GM10847 (cell line): ENCODE data around the gene HDC.

Source experiments
- POLR2A ChIP-seq: IDR thresholded peaks from 2 replicates; pipeline ENCODE4 v1.6.1; 2011; ENCODE audit not compliant: insufficient read length; ENCODE audit errors: extremely low read depth

HDC gene

DNA sequence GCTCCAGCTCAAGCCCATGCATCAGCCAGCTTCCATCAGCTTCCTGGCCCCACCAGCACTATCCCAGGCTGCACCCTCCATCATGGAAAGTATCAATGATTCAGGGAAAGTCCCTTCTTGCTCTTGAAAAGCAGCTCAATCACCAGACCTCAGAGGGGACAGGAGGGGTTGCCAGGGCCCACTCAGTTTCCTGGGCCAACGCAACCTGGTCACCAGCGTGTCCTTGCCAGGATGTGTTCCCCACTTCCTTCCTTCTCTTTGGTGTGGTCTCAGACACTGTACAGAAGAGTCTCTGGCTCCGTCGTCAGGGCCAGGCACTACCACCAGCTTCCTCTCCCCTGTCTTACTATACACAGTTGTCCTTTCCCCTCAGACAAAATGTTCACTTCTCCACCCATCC is 3.0 kb downstream of the HDC start:
- no peak for TF ChIP-seq POLR2A

DNA sequence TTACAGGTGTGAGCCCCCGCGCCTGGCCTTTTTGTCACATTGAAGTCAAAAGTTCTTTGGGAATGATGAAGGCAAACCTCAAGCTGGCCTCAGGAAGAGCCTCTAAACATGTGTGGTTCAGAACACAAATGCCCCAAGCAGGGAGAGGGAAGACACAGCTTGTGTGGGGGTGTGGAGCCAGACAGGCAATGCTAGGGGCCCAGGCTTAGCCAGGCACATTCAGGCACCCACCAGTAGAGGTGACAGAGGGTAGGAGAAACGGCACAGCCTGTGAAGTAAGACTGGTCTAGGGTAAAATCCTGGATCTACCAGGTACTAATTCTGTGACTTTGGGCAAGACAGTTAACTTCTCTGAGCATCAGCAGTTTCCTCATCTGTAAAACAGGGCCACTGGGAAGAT is 3.5 kb downstream of the HDC start:
- no peak for TF ChIP-seq POLR2A

DNA sequence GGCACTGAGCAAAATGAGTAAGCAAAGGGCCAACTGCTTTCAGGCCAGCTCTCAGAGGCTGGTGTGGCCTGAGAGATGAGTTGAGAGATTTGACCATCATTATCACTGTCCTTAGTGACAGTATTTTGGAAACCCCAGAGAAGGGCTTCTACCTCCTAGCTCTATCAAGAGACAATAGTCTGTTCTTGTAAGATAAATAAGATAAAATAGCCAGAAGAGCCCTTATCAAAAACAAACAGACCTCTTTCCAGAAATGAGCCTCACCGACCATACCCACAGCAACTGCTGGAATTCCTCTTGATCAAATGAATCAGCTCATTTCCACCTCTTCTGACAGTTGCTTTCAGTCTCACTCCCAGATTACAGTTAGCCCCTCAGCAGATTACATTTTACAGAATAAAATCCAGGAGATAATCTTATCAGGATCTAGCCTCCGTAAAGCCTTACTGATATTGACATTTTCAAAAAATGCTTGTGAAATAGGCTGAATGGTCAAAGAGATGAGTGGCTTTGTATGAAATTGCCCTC is 4.5 kb downstream of the HDC start:
- no peak for TF ChIP-seq POLR2A

DNA sequence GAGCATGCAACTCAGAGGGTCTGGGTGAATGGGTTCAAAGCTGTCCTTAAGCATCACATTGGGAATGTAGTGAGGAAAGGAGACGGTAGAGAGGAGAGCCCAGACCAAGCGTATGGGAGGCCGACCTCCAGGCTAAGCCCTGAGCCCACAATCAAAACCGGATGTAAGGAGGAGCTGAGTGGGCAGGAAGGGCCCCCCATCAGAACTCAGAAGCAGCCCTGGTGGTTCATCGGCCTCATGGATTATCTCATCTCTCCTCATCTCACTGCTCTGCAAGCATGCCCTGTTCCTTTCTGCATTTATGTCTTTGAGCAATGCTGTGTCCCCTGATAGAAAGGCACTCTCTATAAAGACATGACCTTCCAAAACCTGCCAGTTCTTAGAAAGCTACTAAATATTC is 6.2 kb downstream of the HDC start:
- no peak for TF ChIP-seq POLR2A

DNA sequence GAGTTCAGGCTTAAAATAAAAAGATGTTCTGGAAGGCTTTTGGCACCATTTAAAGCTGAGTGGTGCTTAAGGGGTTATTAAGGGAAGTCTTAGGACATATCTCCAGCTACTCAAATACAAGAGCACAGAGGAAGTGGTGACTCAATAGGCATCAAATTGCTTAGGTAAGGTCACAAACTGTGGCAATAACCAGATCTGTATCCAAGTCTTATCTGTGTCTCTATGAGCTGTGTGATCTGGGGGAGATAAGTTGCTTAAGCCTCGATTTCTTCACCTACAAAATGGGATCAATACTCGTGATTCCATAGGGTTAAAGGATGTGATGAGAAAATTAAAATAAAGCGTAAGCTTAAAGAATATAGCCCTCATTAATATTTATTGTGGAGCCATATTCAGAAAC is 7.6 kb downstream of the HDC start:
- no peak for TF ChIP-seq POLR2A

DNA sequence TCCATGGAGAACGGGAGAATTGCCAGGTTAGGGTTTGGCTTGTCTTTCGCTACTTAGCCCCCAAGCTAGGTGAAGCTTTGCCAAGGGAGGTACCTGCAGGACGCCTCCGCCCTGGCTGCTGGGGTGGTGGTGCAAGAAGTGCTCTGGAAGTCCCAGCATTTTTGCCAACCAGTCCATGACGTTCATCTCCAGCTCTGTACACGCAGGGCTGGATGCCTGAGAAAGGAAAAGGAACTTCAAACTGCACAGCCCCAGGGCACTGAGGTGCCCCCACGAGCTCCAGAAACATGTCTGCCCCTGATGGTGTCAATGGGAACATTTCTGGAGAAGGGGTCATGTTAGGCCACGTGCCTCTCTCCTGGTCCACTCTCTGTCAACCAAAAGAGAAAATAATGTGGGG is 8.2 kb downstream of the HDC start:
- no peak for TF ChIP-seq POLR2A

DNA sequence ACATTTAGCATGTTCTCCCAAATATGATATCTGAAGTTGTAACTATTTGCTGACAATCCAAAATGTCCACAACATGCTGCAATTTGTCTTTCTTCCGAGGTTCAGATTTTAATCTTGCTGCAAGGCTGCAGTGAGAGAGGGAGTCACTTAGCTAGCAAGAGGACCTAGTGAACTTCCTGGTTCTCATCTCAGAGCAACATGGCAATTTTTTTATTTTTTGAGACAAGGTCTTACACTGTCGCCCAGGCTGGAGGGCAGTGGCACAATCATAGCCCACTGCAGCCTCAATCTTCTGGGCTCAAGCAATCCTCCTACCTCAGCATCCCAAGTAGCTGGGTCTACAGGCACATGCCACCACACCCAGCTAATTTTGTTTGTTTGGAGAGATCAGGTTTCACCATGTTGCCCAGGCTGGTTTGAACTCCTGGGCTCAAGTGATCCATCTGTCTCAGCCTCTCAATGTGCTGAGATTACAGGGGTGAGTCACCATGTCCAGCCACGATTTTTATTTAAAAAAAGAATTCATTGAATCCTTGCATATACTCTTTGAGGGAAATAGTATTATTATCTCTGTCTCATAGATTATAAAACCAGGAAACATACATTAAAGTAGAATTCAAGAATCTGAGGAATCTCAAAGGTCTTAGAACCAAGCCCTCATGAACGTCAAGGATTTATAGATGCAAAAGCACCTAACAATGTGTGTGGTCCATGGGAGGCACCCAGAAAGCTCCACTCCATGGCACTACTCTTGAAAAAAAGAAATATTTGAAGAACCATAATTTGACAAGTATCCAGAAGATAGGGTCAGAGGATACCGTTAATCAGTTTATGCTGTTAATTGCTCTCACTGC is 9.1 kb downstream of the HDC start:
- no peak for TF ChIP-seq POLR2A

DNA sequence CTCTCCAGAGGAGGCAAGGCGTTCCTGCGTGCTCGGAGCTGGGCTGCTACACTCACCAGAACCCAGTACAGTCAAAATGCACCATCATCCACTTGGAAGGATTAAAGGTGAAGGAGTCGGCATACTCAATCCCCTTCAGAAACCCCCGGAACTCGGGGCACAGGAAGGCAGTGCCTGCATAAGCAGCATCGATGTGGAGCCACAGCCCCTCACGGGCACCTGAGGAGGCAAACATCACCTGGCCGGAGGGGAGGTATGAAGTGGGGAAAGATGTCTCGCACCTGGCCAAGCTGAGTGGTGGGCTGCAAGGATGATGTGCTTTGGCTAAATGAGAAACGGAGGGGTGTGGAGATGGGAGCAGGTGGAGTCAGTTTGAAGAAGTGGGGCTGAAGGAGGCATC is 13.0 kb downstream of the HDC start:
- no peak for TF ChIP-seq POLR2A

DNA sequence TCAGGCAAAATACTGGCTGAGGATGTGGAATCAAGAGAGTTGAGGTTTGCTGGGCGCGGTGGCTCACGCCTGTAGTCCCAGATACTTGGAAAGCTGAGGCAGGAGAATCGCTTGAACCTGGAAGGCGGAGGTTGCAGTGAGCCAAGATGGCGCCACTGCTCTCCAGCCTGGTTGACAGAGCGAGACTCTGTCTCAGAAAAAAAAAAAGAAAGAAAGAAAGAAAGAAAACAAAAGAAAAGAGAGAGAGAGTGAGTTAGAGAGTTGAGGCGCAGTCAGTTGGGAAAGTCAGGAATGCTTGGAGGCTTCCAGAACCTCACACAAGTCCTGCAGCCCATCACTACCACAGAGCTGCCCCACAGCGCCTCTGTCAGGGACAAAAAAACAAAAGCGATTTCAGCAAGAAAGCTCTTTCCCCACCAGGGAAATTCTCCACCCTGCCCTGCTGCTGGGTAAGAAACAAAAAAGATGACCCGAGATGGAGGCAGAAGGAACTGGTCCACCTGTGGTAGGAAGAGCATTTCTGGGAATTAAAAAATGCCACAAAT is 13.8 kb downstream of the HDC start:
- no peak for TF ChIP-seq POLR2A

DNA sequence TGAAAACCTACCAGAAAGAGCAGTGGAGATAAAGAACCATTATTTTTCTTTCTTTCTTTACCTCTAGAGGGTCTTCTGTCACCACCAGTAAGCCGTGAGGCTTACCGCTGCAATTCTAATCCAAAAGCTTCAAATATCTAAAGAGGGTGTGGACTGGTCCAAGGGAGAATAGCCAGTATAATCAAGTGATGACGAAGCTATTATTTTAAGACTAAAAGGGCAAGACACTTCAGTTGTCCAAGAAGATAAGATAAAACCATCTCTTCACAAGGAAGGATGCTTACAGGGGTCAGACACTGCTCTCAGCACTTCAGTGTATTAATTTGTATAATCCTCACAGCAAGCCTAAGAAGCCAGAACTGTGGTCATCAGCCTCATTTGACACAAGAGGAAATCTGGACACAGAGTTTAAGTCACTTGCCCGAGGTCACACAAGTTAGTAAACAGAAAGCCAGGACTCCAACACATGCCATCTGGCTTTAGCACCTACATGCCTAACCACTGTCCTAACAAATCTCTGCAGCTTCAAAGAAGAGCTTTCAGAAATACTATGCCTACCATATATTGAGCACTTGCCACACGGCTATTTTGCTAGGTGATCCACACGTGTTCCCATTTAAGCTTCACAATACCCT is 14.6 kb downstream of the HDC start:
- no peak for TF ChIP-seq POLR2A

DNA sequence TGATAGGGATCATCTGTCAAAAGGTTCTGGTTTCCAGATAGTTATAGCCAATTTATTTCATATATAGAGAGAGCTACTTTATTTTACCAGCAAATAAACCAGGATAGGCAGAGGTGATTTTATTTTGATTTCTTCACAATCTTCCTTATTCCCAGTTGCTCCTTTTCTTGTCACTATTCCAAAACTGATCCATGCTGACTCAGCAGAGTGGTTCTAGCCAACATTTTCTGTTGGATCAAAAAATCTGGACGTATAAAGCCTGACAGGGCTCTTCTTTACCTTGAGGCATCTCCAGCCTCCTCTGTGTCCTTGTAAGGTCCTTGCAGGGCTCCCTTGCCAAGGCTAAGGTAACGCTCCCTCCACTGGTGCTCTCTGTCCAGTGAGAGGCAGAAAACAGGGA is 15.8 kb downstream of the HDC start:
- no peak for TF ChIP-seq POLR2A

DNA sequence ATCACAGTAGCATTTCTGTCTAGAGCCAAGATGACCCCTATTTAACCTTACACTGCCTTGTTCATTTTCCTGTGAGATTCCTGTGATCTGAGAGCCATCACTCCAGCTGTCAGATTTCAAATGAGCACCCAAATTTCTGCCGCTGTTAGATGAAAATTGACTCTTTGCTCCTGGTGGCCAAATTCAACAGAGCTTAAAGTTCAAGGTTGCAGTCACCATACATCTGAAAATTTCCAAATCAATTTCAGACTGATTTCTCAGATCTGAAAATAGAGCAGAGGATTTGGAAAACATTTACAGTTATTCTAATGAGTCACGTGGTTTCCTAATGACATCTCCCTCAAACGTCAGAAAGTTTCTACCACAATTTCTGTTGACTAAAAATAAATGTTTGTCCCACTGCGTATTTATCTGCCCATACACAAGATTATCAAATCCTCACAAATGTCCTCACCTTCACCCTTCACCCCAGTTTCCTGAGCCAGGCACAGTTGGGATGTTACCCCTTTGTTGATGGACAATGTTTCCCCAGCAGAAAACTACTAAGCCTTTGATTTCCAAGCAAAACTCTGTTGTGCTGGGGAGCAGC is 16.4 kb downstream of the HDC start:
- TF ChIP-seq POLR2A: no peak

DNA sequence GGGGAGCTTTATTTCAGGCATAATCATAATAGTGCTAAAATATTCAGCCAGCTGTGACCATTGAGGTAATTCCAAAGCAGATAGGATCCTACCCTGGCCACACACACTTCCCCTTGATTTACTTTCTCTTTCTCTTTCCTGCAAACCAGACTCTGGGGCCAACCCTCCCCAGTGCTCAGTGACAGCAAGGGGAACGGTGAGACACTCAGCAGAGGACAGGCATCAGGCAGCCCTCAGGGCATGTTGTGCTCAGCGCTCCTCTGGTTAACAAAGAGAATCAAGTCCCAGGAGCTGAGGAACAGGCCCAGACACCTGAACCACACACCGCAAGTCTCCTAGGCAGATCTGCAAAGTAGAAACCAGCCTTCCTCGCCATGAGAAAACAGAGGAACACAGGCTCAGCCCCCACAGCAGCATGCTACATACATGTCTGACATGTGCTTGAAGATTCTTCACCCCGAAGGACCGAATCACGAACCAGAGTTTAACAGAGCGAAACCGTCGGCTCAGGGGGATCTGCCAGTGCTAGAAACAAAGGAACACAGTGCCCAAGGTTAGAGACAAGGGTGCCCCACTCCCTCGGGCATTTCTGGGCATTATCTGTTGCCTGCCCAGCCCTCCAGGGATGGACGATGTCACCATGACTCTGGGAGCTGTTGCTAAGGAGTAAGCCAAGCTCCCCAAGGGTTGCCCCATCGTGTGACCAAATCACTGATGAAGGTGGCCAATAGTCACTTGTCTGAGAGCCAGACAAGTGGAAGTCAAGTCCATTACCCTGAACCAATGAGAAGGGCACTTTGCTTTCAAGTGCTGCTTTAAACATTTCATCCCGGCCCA is 17.5 kb downstream of the HDC start:
- TF ChIP-seq POLR2A: peak; percentile 29

DNA sequence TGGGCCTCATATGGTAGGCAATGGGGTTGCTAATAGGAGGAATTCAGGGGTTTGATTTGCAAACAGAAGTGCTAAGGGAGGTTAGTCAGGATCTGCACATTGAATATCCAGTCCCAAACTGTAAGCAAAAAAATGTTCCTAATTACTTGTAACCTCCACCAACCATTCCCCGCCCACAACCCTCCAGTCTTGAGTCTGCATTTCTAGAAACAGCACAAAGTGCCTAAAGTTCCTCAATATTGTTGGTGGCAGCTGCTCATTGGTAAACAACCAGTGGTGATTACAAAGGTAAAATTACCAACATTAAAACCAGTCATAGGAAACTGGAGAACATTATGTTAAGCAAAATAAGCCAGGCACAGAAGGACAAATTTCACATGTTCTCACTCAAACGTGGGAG is 18.9 kb downstream of the HDC start:
- TF ChIP-seq POLR2A: no peak
